Measurements from ENCODE around the gene OOSP4A.

The OOSP4A gene

DNA sequence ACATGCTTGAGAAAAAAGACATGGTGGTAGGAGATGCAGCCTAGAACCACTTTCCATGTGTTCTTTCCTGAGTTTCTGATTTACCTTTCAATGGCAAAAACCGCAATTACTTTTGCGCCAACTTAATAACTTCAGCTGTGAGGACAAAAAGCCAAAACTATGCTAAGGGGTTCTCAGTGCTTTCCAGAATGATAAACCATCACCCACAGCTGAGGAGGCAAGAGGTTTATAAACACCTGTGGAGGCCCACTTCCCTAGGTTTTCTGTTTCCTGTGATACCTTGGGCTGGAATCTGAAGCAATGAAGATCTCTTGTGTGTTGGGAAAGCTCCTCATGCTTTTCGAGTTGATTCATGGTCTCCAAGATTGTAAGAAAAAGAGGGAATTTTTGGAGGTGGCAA lies at the start of gene OOSP4A:
Gene OOSP4A (plus strand): TSS at position 301 of the 400 bp plus-strand sequence. CDS start 0 bp downstream, at position 301.
- no peaks in the 10 kb centered on the region for H3K79me2 ChIP-seq (ENCODE audit: control insufficient read depth, insufficient read depth, low read length, unreplicated experiment)
- no peaks in the 10 kb centered on the region for H3K27me3 ChIP-seq (ENCODE audit: insufficient read depth, low read length)
- H3K4me3 ChIP-seq (ENCODE audit: low read depth, low read length): no peak within 1 kb of the TSS
- H3K36me3 ChIP-seq (ENCODE audit: insufficient read depth, low read length): no peaks in the 10 kb centered on the region
- H3K4me1 ChIP-seq (ENCODE audit: control insufficient read depth, insufficient read depth, low read length, unreplicated experiment): no peaks in the 10 kb centered on the region
- H3K27ac ChIP-seq (ENCODE audit: low read depth, low read length): no peak within 1 kb of the TSS
- no peak within 1 kb of the TSS for H2AFZ ChIP-seq (ENCODE audit: low read length, unreplicated experiment)

DNA sequence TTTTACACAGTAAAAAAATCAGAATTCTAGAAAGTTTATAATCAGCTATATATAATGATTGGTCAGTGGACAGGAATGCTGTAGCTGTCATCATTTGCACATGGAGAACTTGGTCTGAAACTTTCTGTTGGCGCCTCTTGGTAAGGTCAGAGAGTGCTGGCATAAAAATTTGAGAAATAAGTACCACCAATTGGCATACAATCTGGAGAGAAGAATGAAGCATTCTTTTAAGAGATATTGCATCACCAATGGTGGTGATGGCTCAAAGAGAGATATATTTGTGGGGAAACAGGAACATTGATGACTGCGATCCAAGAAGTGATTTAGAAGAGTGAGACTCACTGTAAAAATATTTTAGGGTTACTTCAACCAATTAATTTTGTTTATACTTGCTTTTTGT lies 45.4 kb upstream of the OOSP4A start:
- Histone ChIP-seq H3K79me2 (ENCODE audit: control insufficient read depth, insufficient read depth, low read length, unreplicated experiment) (no peaks in the 10 kb centered on the region), H3K36me3 (ENCODE audit: insufficient read depth, low read length) (no peaks in the 10 kb centered on the region), H3K27ac (ENCODE audit: low read depth, low read length) (peak overlapping the region; percentile 78), H2AFZ (ENCODE audit: low read length, unreplicated experiment) (no peak overlapping the region), H3K27me3 (ENCODE audit: insufficient read depth, low read length) (peaks cover under 1% of the 10 kb centered on the region; the same call in 1 of the 2 replicates), H3K4me3 (ENCODE audit: low read depth, low read length) (no peak overlapping the region), H3K4me1 (ENCODE audit: control insufficient read depth, insufficient read depth, low read length, unreplicated experiment) (peaks cover 9% of the 10 kb centered on the region)

- no peak overlapping the region for H3K4me3 ChIP-seq (ENCODE audit: low read depth, low read length)
- no peaks in the 10 kb centered on the region for H3K79me2 ChIP-seq (ENCODE audit: control insufficient read depth, insufficient read depth, low read length, unreplicated experiment)
- H3K27ac ChIP-seq (ENCODE audit: low read depth, low read length): peak overlapping the region; percentile 78
- H3K27me3 ChIP-seq (ENCODE audit: insufficient read depth, low read length): no peaks in the 10 kb centered on the region
- H3K36me3 ChIP-seq (ENCODE audit: insufficient read depth, low read length): no peaks in the 10 kb centered on the region
- H2AFZ ChIP-seq (ENCODE audit: low read length, unreplicated experiment): no peak overlapping the region
- peaks cover 9% of the 10 kb centered on the region for H3K4me1 ChIP-seq (ENCODE audit: control insufficient read depth, insufficient read depth, low read length, unreplicated experiment)
Observed at GRCh38 chr11:59918987-59919589, 44.7 kb upstream of the OOSP4A start.

- Histone ChIP-seq H3K27ac (ENCODE audit: low read depth, low read length) (no peak overlapping the region), H3K27me3 (ENCODE audit: insufficient read depth, low read length) (no peaks in the 10 kb centered on the region), H3K4me1 (ENCODE audit: control insufficient read depth, insufficient read depth, low read length, unreplicated experiment) (peaks cover under 1% of the 10 kb centered on the region), H2AFZ (ENCODE audit: low read length, unreplicated experiment) (no peak overlapping the region), H3K79me2 (ENCODE audit: control insufficient read depth, insufficient read depth, low read length, unreplicated experiment) (no peaks in the 10 kb centered on the region), H3K36me3 (ENCODE audit: insufficient read depth, low read length) (no peaks in the 10 kb centered on the region), H3K4me3 (ENCODE audit: low read depth, low read length) (no peak overlapping the region)
Observed at GRCh38 chr11:59923813-59924212, 40.0 kb upstream of the OOSP4A start.

DNA sequence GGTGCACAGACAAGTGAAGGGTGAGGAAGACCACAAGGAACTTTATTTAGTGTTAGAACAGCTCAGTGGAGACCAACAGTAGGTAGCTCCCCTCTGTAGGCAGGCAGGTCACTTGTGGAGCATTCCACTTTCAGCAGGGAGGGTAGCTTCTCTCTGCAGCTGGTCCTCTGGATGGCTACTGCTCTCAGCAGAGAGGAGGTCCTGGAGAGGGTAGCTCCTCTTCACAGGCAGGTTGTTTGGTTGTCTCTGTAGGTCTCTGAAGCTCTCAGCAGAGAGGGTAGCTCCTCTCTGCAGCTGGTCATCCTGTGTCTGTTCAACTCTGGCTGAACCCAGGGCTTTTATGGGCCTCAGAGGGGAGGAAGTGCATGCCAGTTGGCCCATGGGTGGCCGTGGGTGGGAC lies 32.1 kb upstream of the OOSP4A start:
- Histone ChIP-seq H3K36me3 (ENCODE audit: insufficient read depth, low read length) (no peaks in the 10 kb centered on the region), H2AFZ (ENCODE audit: low read length, unreplicated experiment) (no peak overlapping the region), H3K27ac (ENCODE audit: low read depth, low read length) (no peak overlapping the region), H3K27me3 (ENCODE audit: insufficient read depth, low read length) (peaks cover 9% of the 10 kb centered on the region; the same call in 1 of the 2 replicates), H3K4me3 (ENCODE audit: low read depth, low read length) (no peak overlapping the region), H3K79me2 (ENCODE audit: control insufficient read depth, insufficient read depth, low read length, unreplicated experiment) (no peaks in the 10 kb centered on the region), H3K4me1 (ENCODE audit: control insufficient read depth, insufficient read depth, low read length, unreplicated experiment) (no peaks in the 10 kb centered on the region)

- Histone ChIP-seq H3K4me3 (ENCODE audit: low read depth, low read length) (no peak within 1 kb of the TSS), H2AFZ (ENCODE audit: low read length, unreplicated experiment) (no peak within 1 kb of the TSS), H3K27ac (ENCODE audit: low read depth, low read length) (no peak within 1 kb of the TSS), H3K79me2 (ENCODE audit: control insufficient read depth, insufficient read depth, low read length, unreplicated experiment) (no peaks in the 10 kb centered on the region), H3K27me3 (ENCODE audit: insufficient read depth, low read length) (peaks cover 34% of the 10 kb centered on the region), H3K36me3 (ENCODE audit: insufficient read depth, low read length) (no peaks in the 10 kb centered on the region), H3K4me1 (ENCODE audit: control insufficient read depth, insufficient read depth, low read length, unreplicated experiment) (no peaks in the 10 kb centered on the region)
Observed at GRCh38 chr11:59938132-59938531, 25.7 kb upstream of the OOSP4A start, which contains the start of gene OOSP1. Gene OOSP1 (plus strand): TSS chr11:59938432. CDS start chr11:59938455, 23 bp downstream.

GRCh38 chr11:59938718-59939117 lies 25.1 kb upstream of the OOSP4A start:
- Histone ChIP-seq H3K79me2 (ENCODE audit: control insufficient read depth, insufficient read depth, low read length, unreplicated experiment) (no peaks in the 10 kb centered on the region), H3K36me3 (ENCODE audit: insufficient read depth, low read length) (no peaks in the 10 kb centered on the region), H3K4me3 (ENCODE audit: low read depth, low read length) (no peak overlapping the region), H3K27me3 (ENCODE audit: insufficient read depth, low read length) (peaks cover 34% of the 10 kb centered on the region), H3K4me1 (ENCODE audit: control insufficient read depth, insufficient read depth, low read length, unreplicated experiment) (no peaks in the 10 kb centered on the region), H2AFZ (ENCODE audit: low read length, unreplicated experiment) (no peak overlapping the region), H3K27ac (ENCODE audit: low read depth, low read length) (no peak overlapping the region)

DNA sequence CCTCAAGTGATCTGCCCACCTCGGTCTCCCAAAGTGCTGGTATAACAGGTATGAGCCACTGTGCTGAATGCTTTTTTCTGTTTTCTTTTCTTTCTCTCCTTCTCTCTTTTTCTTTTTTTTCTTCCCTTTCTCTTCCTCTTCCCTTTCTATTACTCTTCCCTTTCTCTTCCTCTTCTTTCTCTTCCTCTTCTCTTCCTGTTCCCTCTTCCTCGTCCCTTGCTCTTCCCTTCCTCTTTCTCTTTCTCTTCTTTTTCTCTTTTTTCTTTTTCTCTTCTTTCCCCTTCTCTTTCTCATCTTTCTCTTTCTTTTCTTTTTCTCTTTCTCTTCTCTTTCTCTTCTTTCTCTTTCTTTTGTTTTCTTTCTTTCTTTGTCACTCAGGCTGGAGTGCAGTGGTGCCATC lies 24.4 kb upstream of the OOSP4A start:
- H2AFZ ChIP-seq (ENCODE audit: low read length, unreplicated experiment): no peak overlapping the region
- H3K4me3 ChIP-seq (ENCODE audit: low read depth, low read length): no peak overlapping the region
- H3K4me1 ChIP-seq (ENCODE audit: control insufficient read depth, insufficient read depth, low read length, unreplicated experiment): no peaks in the 10 kb centered on the region
- H3K27me3 ChIP-seq (ENCODE audit: insufficient read depth, low read length): peaks cover 31% of the 10 kb centered on the region
- H3K36me3 ChIP-seq (ENCODE audit: insufficient read depth, low read length): no peaks in the 10 kb centered on the region
- H3K79me2 ChIP-seq (ENCODE audit: control insufficient read depth, insufficient read depth, low read length, unreplicated experiment): no peaks in the 10 kb centered on the region
- H3K27ac ChIP-seq (ENCODE audit: low read depth, low read length): no peak overlapping the region

DNA sequence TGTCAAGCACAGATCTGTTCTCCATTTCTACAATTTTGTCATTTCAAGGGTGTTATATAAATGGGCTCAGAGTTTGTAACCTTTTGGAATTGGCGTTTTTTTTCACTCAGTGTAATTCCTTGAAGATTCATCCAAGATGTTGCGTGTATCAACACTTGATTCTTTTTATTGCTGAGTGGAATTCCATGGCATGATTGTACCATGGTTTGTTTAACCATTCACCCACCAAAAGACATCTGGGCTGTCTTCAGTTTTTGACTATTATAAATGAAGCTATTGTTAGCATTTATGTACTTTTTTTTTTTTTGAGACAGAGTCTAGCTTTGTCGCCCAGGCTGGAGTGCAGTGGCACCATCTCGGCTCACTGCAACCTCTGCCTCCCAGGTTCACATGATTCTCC lies 22.7 kb upstream of the OOSP4A start:
- Histone ChIP-seq H3K4me1 (ENCODE audit: control insufficient read depth, insufficient read depth, low read length, unreplicated experiment) (no peaks in the 10 kb centered on the region), H3K27ac (ENCODE audit: low read depth, low read length) (no peak overlapping the region), H3K4me3 (ENCODE audit: low read depth, low read length) (no peak overlapping the region), H3K36me3 (ENCODE audit: insufficient read depth, low read length) (no peaks in the 10 kb centered on the region), H2AFZ (ENCODE audit: low read length, unreplicated experiment) (no peak overlapping the region), H3K27me3 (ENCODE audit: insufficient read depth, low read length) (peaks cover 31% of the 10 kb centered on the region), H3K79me2 (ENCODE audit: control insufficient read depth, insufficient read depth, low read length, unreplicated experiment) (no peaks in the 10 kb centered on the region)

- Histone ChIP-seq H3K27me3 (ENCODE audit: insufficient read depth, low read length) (0 out of 2 replicates have a peak, but pooled peaks cover 8% of the 10 kb centered on the region), H2AFZ (ENCODE audit: low read length, unreplicated experiment) (no peak overlapping the region), H3K27ac (ENCODE audit: low read depth, low read length) (no peak overlapping the region), H3K4me1 (ENCODE audit: control insufficient read depth, insufficient read depth, low read length, unreplicated experiment) (no peaks in the 10 kb centered on the region), H3K79me2 (ENCODE audit: control insufficient read depth, insufficient read depth, low read length, unreplicated experiment) (no peaks in the 10 kb centered on the region), H3K36me3 (ENCODE audit: insufficient read depth, low read length) (no peaks in the 10 kb centered on the region), H3K4me3 (ENCODE audit: low read depth, low read length) (no peak overlapping the region)
Observed at GRCh38 chr11:59943997-59944714, 19.7 kb upstream of the OOSP4A start.

GRCh38 chr11:59944720-59945119 lies 19.1 kb upstream of the OOSP4A start:
- Histone ChIP-seq H3K79me2 (ENCODE audit: control insufficient read depth, insufficient read depth, low read length, unreplicated experiment) (no peaks in the 10 kb centered on the region), H3K27me3 (ENCODE audit: insufficient read depth, low read length) (0 out of 2 replicates have a peak, but pooled peaks cover 8% of the 10 kb centered on the region), H3K27ac (ENCODE audit: low read depth, low read length) (no peak overlapping the region), H2AFZ (ENCODE audit: low read length, unreplicated experiment) (no peak overlapping the region), H3K36me3 (ENCODE audit: insufficient read depth, low read length) (no peaks in the 10 kb centered on the region), H3K4me1 (ENCODE audit: control insufficient read depth, insufficient read depth, low read length, unreplicated experiment) (no peaks in the 10 kb centered on the region), H3K4me3 (ENCODE audit: low read depth, low read length) (no peak overlapping the region)

All from ACC112 (cell line).